HL-60/S4 treated with retinoic acid at 250 ng/mL for 4 days and 3 days (cell line): ENCODE data around the gene PRR19.
"Not testable (repeated sequence)": the region's sequence is repeated elsewhere in the genome, so short reads cannot be mapped to it uniquely, and the experiment has no call there.

Source experiments
- in situ Hi-C: fragments of 300-500 bp; cut with MboI; formaldehyde crosslinking; loops from 2 replicates; pipeline ENCODE4 v1.7.0; 2022; ENCODE audit warnings: low sequenced_read_pairs

PRR19 gene

GRCh38 chr19:42301646-42302203 is at the start of gene PRR19:
TSS of gene PRR19 (plus strand) at chr19:42302132. CDS start at chr19:42309585, 7,453 bp downstream.
- in situ Hi-C loops, result no loop called here

- in situ Hi-C loops, result no loop called here
Measured at GRCh38 chr19:42252365-42253244, 49.3 kb upstream of the PRR19 start.

GRCh38 chr19:42253245-42254088 is 48.5 kb upstream of the PRR19 start:
- in situ Hi-C loops, result no loop called here

- in situ Hi-C loops, result no loop called here
Measured at GRCh38 chr19:42254089-42254849, 47.7 kb upstream of the PRR19 start.

- in situ Hi-C loops, result no loop called here
Measured at GRCh38 chr19:42254850-42255765, 46.8 kb upstream of the PRR19 start, which contains the start of gene ERF. TSS of gene ERF (minus strand) at chr19:42255128. CDS start at chr19:42254999, 129 bp downstream.

- in situ Hi-C loops, result no loop called here
Measured at GRCh38 chr19:42255766-42256745, 45.9 kb upstream of the PRR19 start.

- in situ Hi-C loops, result not testable (repeated sequence)
Measured at GRCh38 chr19:42257842-42258241, 44.1 kb upstream of the PRR19 start.

- in situ Hi-C loops, result no loop called here
Measured at GRCh38 chr19:42261763-42262162, 40.2 kb upstream of the PRR19 start.

GRCh38 chr19:42266105-42266504 is 35.8 kb upstream of the PRR19 start:
- in situ Hi-C loops, result not testable (repeated sequence)

- in situ Hi-C loops, result not testable (repeated sequence)
Measured at GRCh38 chr19:42266928-42267603, 34.9 kb upstream of the PRR19 start.

- in situ Hi-C loops, result no loop called here
Measured at GRCh38 chr19:42267644-42268141, 34.2 kb upstream of the PRR19 start.

- in situ Hi-C loops, result no loop called here
Measured at GRCh38 chr19:42268142-42268703, 33.7 kb upstream of the PRR19 start.

GRCh38 chr19:42268704-42269477 is 33.0 kb upstream of the PRR19 start, which contains the start of gene CIC:
TSS of gene CIC (plus strand) at chr19:42269252. CDS start at chr19:42271784, 2,532 bp downstream.
- in situ Hi-C loops, result no loop called here

- in situ Hi-C loops, result no loop called here
Measured at GRCh38 chr19:42269478-42270345, 32.2 kb upstream of the PRR19 start.

GRCh38 chr19:42270346-42271044 is 31.4 kb upstream of the PRR19 start:
- in situ Hi-C loops, result no loop called here
